OCI-LY3 (cell line): Measurements from ENCODE around the gene PVRIG.
"Not testable (repeated sequence)": the region's sequence is repeated elsewhere in the genome, so short reads cannot be mapped to it uniquely, and the experiment has no call there.

Experiments used
- EZH2phosphoT487 ChIP-seq: fragments of 200-600 bp; shearing (Covaris generic); IDR thresholded peaks from 2 replicates; pipeline ENCODE4 v1.6.1; 2018; ENCODE audit warnings: antibody characterized with exemption, mixed run types, low read depth
- TF ChIP-seq, protein P1 (sequence below): fragments of 200-600, 300-600 bp; sonication (generic); IDR thresholded peaks from 2 replicates; pipeline ENCODE4 v1.5.1; 2014; ENCODE audit warnings: antibody characterized with exemption, low read length, low read depth

DNA sequence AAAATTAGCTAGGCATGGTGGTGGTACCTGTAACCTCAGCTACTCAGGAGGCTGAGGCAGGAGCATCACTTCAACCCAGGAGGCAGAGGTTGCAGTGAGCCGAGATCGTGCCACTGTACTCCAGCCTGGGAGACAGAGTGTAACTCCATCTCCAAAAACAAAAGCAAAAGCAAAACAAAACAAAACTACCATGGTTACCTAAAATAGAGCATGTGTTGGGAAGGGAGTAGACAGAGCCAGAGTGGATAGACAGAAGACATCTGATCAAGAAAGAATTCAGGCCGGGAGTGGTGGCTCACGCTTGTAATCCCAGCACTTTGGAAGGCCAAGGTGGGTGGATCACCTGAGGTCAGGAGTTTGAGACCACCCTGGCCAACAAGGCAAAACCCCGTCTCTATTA is 46.1 kb downstream of the PVRIG start:
- TF ChIP-seq, protein P1, sequence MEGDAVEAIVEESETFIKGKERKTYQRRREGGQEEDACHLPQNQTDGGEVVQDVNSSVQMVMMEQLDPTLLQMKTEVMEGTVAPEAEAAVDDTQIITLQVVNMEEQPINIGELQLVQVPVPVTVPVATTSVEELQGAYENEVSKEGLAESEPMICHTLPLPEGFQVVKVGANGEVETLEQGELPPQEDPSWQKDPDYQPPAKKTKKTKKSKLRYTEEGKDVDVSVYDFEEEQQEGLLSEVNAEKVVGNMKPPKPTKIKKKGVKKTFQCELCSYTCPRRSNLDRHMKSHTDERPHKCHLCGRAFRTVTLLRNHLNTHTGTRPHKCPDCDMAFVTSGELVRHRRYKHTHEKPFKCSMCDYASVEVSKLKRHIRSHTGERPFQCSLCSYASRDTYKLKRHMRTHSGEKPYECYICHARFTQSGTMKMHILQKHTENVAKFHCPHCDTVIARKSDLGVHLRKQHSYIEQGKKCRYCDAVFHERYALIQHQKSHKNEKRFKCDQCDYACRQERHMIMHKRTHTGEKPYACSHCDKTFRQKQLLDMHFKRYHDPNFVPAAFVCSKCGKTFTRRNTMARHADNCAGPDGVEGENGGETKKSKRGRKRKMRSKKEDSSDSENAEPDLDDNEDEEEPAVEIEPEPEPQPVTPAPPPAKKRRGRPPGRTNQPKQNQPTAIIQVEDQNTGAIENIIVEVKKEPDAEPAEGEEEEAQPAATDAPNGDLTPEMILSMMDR = not testable (repeated sequence)
- not testable (repeated sequence) for TF ChIP-seq EZH2phosphoT487
